Stimulated activated CD4-positive, alpha-beta T cell treated with anti-CD3 and anti-CD28 coated beads, Interleukin-1b, Interleukin-23, amount 100 ng/mL, for 4 hours (primary cell): ENCODE results near the gene MLXIPL.
"Not testable (repeated sequence)": the region's sequence is repeated elsewhere in the genome, so short reads cannot be mapped to it uniquely, and the experiment has no call there.

Experiments
- DNase-seq, 2 donors: peaks; one replicate each; pipeline ENCODE4 v3.0.0-alpha.2; 2020; ENCODE audit warnings: low read depth in 2 of 2

Gene MLXIPL

GRCh38 chr7:73646785-73647724 lies 22.7 kb upstream of the MLXIPL start:
- no peak for DNase-seq

- no peak for DNase-seq
Observed at GRCh38 chr7:73645643-73646174, 21.4 kb upstream of the MLXIPL start.

- DNase-seq: no peak
Observed at GRCh38 chr7:73644688-73645286, 20.5 kb upstream of the MLXIPL start.

GRCh38 chr7:73642834-73643233 lies 18.5 kb upstream of the MLXIPL start:
- DNase-seq: no peak

- DNase-seq: no peak
Observed at GRCh38 chr7:73638911-73639310, 14.6 kb upstream of the MLXIPL start.

GRCh38 chr7:73635428-73636200 lies 11.3 kb upstream of the MLXIPL start:
- DNase-seq: no peak

GRCh38 chr7:73633844-73634243 lies 9.5 kb upstream of the MLXIPL start:
- DNase-seq: no peak

- DNase-seq: no peak
Observed at GRCh38 chr7:73633323-73633722, 9.0 kb upstream of the MLXIPL start.

- no peak for DNase-seq
Observed at GRCh38 chr7:73631558-73631957, 7.2 kb upstream of the MLXIPL start.

- DNase-seq: no peak
Observed at GRCh38 chr7:73628504-73628903, 4.2 kb upstream of the MLXIPL start.

GRCh38 chr7:73626814-73627213 lies 2.5 kb upstream of the MLXIPL start:
- DNase-seq: no peak

GRCh38 chr7:73625276-73625675 lies 954 bp upstream of the MLXIPL start:
- DNase-seq: no peak

- DNase-seq: no peak
Observed at GRCh38 chr7:73624669-73625001, 313 bp upstream of the MLXIPL start.

- no peak for DNase-seq
Observed at GRCh38 chr7:73622909-73623797, 1.2 kb downstream of the MLXIPL start.

- DNase-seq: no peak
Observed at GRCh38 chr7:73622527-73622908, 1.8 kb downstream of the MLXIPL start.

- DNase-seq: no peak
Observed at GRCh38 chr7:73621168-73622063, 2.9 kb downstream of the MLXIPL start.

- not testable (repeated sequence) for DNase-seq
Observed at GRCh38 chr7:73619394-73619793, 4.9 kb downstream of the MLXIPL start.

GRCh38 chr7:73618538-73618937 lies 5.8 kb downstream of the MLXIPL start:
- no peak for DNase-seq

- not testable (repeated sequence) for DNase-seq
Observed at GRCh38 chr7:73617520-73617919, 6.8 kb downstream of the MLXIPL start.

GRCh38 chr7:73615886-73616285 lies 8.4 kb downstream of the MLXIPL start:
- no peak for DNase-seq
